Fibroblast of lung (primary cell): ENCODE results near the gene PTPN22. TPM values are rescaled to one million over a fixed set of nuclear protein-coding genes. Genes with fewer than 3 reads are reported as not detected.
A peak's percentile ranks its signal among the peaks of the same experiment; 100 is the strongest.

Source experiments
- DNase-seq, 2 donors: peaks; one replicate each; pipeline versions ENCODE4 v3.0.0 to v3.0.0-alpha.2; 2010; ENCODE audit warnings: low read depth in 2 of 2
- H2AFZ ChIP-seq: 2 replicates; pipeline ENCODE4 v1.5.1; 2012; ENCODE audit warnings: low read length, control low read depth, inconsistent platforms
- H3K27ac ChIP-seq: 2 replicates; pipeline ENCODE4 v1.5.1; 2011; ENCODE audit warnings: low read length, control low read depth; ENCODE audit not compliant: insufficient read depth
- H3K27me3 ChIP-seq: 2 replicates; pipeline ENCODE4 v1.5.1; 2011; ENCODE audit warnings: mild to moderate bottlenecking, low read length; ENCODE audit not compliant: control insufficient read depth, insufficient read depth
- H3K36me3 ChIP-seq: 2 replicates; pipeline ENCODE4 v1.5.1; 2011; ENCODE audit warnings: low read length; ENCODE audit not compliant: control insufficient read depth, insufficient read depth
- H3K4me1 ChIP-seq: 2 replicates; pipeline ENCODE4 v1.5.1; 2011; ENCODE audit warnings: low read length; ENCODE audit not compliant: control insufficient read depth, insufficient read depth; ENCODE audit errors: extremely low read depth
- H3K4me2 ChIP-seq: 2 replicates; pipeline ENCODE4 v1.5.1; 2011; ENCODE audit warnings: low read length, control low read depth; ENCODE audit not compliant: insufficient read depth; ENCODE audit errors: extremely low read depth
- H3K4me3 ChIP-seq, 4 experiments: fragments of 200-600 bp in 1 of 4; sonication (generic) in 1 of 4; replicated peaks in 1 of 4; 2 replicates each; pipeline ENCODE4 v1.5.1; 2011 to 2016; ENCODE audit warnings: low read length in 4 of 4, low read depth in 3 of 4, mild to moderate bottlenecking in 3 of 4, control low read depth in 2 of 4, inconsistent platforms in 1 of 4, mixed read lengths in 1 of 4; ENCODE audit not compliant: insufficient read depth in 1 of 4; ENCODE audit errors: control extremely low read depth in 1 of 4
- H3K79me2 ChIP-seq: 2 replicates; pipeline ENCODE4 v1.5.1; 2012; ENCODE audit warnings: mild to moderate bottlenecking, low read length, inconsistent platforms; ENCODE audit not compliant: control insufficient read depth, insufficient read depth
- H3K9ac ChIP-seq: 2 replicates; pipeline ENCODE4 v1.5.1; 2011; ENCODE audit warnings: mild to moderate bottlenecking, low read length, control low read depth; ENCODE audit not compliant: insufficient read depth
- H3K9me3 ChIP-seq: 2 replicates; pipeline ENCODE4 v1.5.1; 2012; ENCODE audit warnings: low read depth, low read length; ENCODE audit not compliant: control insufficient read depth, insufficient read depth
- H4K20me1 ChIP-seq: 2 replicates; pipeline ENCODE4 v1.5.1; 2011; ENCODE audit warnings: low read length; ENCODE audit not compliant: control insufficient read depth, insufficient read depth; ENCODE audit errors: extremely low read depth
- CTCF ChIP-seq, 2 donors: IDR thresholded peaks in 1 of 2; conservative IDR thresholded peaks in 1 of 2; 1 replicate in 1 of 2; 2 replicates in 1 of 2; pipeline ENCODE4 v1.5.1; 2011 to 2012; ENCODE audit warnings: low read length in 2 of 2, control low read depth in 1 of 2, inconsistent platforms in 1 of 2, low read depth in 1 of 2, mild to moderate bottlenecking in 1 of 2
- EZH2 ChIP-seq: IDR thresholded peaks from 2 replicates; pipeline ENCODE4 v1.5.1; 2012; ENCODE audit warnings: low read length, control low read depth, mild to moderate bottlenecking; ENCODE audit errors: missing control alignments
- polyA plus RNA-seq, 2 donors: library from polyadenylated mRNA; depleted of rRNA in 1 of 2; stranded (reverse) in 1 of 2; unstranded in 1 of 2; fragments of >200 nt; gene quantifications; 2 replicates each; pipeline ENCODE4 v1.2.1, GENCODE V29; 2011 to 2012; ENCODE audit warnings: missing spikeins in 1 of 2
- total RNA-seq: library from RNA; depleted of rRNA; stranded (reverse); fragments of >200 nt; gene quantifications from 2 replicates; pipeline ENCODE4 v1.2.1, GENCODE V29; 2014

The PTPN22 gene
- total and polyA plus RNA-seq, 2 donors (not counting 1 experiment from before 2014, with no cell fraction given), result 0.10 to 0.33 TPM

- peak in 1 of 2 donors; percentile 43 for DNase-seq
- H3K27ac ChIP-seq, result no peak overlapping the region
- no peak overlapping the region for H3K4me2 ChIP-seq
- H3K79me2 ChIP-seq, result peaks cover 23% of the 10 kb centered on the region
- H3K27me3 ChIP-seq, result no peaks in the 10 kb centered on the region
- no peak overlapping the region for H3K9ac ChIP-seq
- no peak overlapping the region for H3K4me3 ChIP-seq
- H3K4me1 ChIP-seq, result peaks cover 2% of the 10 kb centered on the region
- no peaks in the 10 kb centered on the region for H4K20me1 ChIP-seq
- no peak overlapping the region for H2AFZ ChIP-seq
- TF ChIP-seq CTCF (conservative IDR thresholded peaks at IDR 0.05 in 1 of 2, IDR thresholded peaks at IDR 0.05 in 1 of 2; ENCODE audit: low read depth in 1 of 2, low read length in 2 of 2) (no peak), EZH2 (no peak)
- H3K36me3 ChIP-seq, result no peaks in the 10 kb centered on the region
- no peaks in the 10 kb centered on the region for H3K9me3 ChIP-seq
These were observed 89.1 kb downstream of the PTPN22 start for GRCh38 chr1:113782406-113782805.

DNA sequence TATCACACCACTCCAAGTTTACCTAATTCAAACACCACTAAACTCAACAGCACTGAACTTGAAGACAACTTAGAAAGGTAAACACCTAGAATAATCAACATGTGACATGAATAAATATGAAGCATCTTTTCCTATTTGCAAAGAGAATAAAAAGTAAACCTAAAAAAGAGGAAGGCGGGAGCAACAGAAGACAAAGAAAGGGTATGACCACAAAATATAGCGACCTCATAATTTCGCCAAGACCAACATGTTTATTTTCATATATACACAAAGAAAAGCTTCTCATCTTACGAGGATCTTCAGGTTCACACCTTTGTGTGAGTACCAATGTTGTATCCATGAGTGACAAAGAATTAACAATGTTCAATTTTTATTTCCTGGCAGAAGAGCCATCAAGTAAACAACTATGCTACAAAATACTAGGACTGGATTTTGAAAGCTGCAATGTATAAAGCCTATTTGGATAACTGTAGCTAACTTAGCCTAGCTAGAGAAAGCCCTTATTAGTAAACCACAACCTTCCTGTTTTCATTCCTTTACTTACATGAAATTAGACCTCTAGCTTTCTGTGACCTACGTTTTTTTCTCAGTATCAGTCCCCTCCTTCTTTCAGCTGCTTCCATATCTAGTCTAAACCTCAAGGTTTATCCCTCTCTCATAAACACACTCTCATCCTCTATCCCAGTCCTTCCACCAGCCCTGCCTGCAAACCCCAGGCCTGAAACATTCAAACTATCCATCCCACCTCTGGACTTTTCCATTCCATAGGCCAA is 91.0 kb downstream of the PTPN22 start:
- Histone ChIP-seq H3K4me3 (no peak overlapping the region), H2AFZ (no peak overlapping the region), H4K20me1 (no peaks in the 10 kb centered on the region), H3K4me2 (no peak overlapping the region), H3K79me2 (peaks cover 23% of the 10 kb centered on the region), H3K4me1 (no peaks in the 10 kb centered on the region), H3K36me3 (no peaks in the 10 kb centered on the region), H3K9me3 (no peaks in the 10 kb centered on the region), H3K9ac (no peak overlapping the region), H3K27ac (no peak overlapping the region), H3K27me3 (no peaks in the 10 kb centered on the region)
- TF ChIP-seq CTCF (conservative IDR thresholded peaks at IDR 0.05 in 1 of 2, IDR thresholded peaks at IDR 0.05 in 1 of 2; ENCODE audit: low read depth in 1 of 2, low read length in 2 of 2) (no peak), EZH2 (no peak)
- DNase-seq, result no peak

- Histone ChIP-seq H3K4me2 (no peak overlapping the region), H2AFZ (no peak overlapping the region), H3K9me3 (no peaks in the 10 kb centered on the region), H3K79me2 (peaks cover 23% of the 10 kb centered on the region), H3K4me3 (no peak overlapping the region), H3K4me1 (no peaks in the 10 kb centered on the region), H3K27ac (no peak overlapping the region), H4K20me1 (no peaks in the 10 kb centered on the region), H3K36me3 (no peaks in the 10 kb centered on the region), H3K9ac (no peak overlapping the region), H3K27me3 (no peaks in the 10 kb centered on the region)
- DNase-seq, result no peak
- TF ChIP-seq EZH2, result no peak
- TF ChIP-seq CTCF (conservative IDR thresholded peaks at IDR 0.05 in 1 of 2, IDR thresholded peaks at IDR 0.05 in 1 of 2; ENCODE audit: low read depth in 1 of 2, low read length in 2 of 2), result no peak
These were observed 92.0 kb downstream of the PTPN22 start for GRCh38 chr1:113779542-113779941.
